Fibroblast of villous mesenchyme (primary cell): ENCODE data around the gene RIMBP2. TPM values are rescaled to one million over a fixed set of nuclear protein-coding genes. Genes with fewer than 3 reads are reported as not detected.

Experiments used
- DNase-seq: peaks from one replicate; pipeline ENCODE4 v3.0.0-alpha.2; 2010; ENCODE audit warnings: low read depth
- H3K4me3 ChIP-seq: 2 replicates; pipeline ENCODE4 v1.5.1; 2011; ENCODE audit warnings: low read depth, mild to moderate bottlenecking, low read length
- CTCF ChIP-seq: IDR thresholded peaks from 2 replicates; pipeline ENCODE4 v1.5.1; 2012; ENCODE audit warnings: low read depth, mild to moderate bottlenecking, low read length; ENCODE audit not compliant: insufficient read depth
- total RNA-seq: library from RNA; depleted of rRNA; stranded (reverse); fragments of >200 nt; gene quantifications from 2 replicates; pipeline ENCODE4 v1.2.3, GENCODE V29; 2012

Gene RIMBP2
- total RNA-seq, 1 donor: not detected

GRCh38 chr12:130440411-130441080 lies 275.6 kb downstream of the RIMBP2 start:
- no peak overlapping the region for H3K4me3 ChIP-seq
- no peak for TF ChIP-seq CTCF
- DNase-seq: no peak

- TF ChIP-seq CTCF: no peak
- no peak for DNase-seq
- no peak overlapping the region for H3K4me3 ChIP-seq
Observed at GRCh38 chr12:130439250-130439649, 276.8 kb downstream of the RIMBP2 start.

GRCh38 chr12:130438711-130439110 lies 277.4 kb downstream of the RIMBP2 start:
- no peak for TF ChIP-seq CTCF
- H3K4me3 ChIP-seq: no peak overlapping the region
- no peak for DNase-seq

- H3K4me3 ChIP-seq: no peak overlapping the region
- TF ChIP-seq CTCF: no peak
- no peak for DNase-seq
Observed at GRCh38 chr12:130438243-130438620, 277.9 kb downstream of the RIMBP2 start.

GRCh38 chr12:130437555-130438242 lies 278.4 kb downstream of the RIMBP2 start:
- DNase-seq: no peak
- no peak for TF ChIP-seq CTCF
- no peak overlapping the region for H3K4me3 ChIP-seq

- DNase-seq: no peak
- TF ChIP-seq CTCF: no peak
- H3K4me3 ChIP-seq: no peak overlapping the region
Observed at GRCh38 chr12:130436741-130437501, 279.2 kb downstream of the RIMBP2 start.
